Head of caudate nucleus (tissue), 42 donors: ENCODE results near the gene RCSD1.
A peak's percentile ranks its signal among the peaks of the same experiment; 100 is the strongest.

Experiments
- DNase-seq, 42 donors: peaks; one replicate each; pipeline versions ENCODE4 v3.0.0 to v3.0.0-alpha.2; 2020 to 2021; ENCODE audit warnings: mixed read lengths in 7 of 42
- intact Hi-C: fragments of 100-400 bp; cut with DNase I; formaldehyde crosslinking; loops from one replicate; pipeline ENCODE4 v1.15.0; 2022

Gene RCSD1

DNA sequence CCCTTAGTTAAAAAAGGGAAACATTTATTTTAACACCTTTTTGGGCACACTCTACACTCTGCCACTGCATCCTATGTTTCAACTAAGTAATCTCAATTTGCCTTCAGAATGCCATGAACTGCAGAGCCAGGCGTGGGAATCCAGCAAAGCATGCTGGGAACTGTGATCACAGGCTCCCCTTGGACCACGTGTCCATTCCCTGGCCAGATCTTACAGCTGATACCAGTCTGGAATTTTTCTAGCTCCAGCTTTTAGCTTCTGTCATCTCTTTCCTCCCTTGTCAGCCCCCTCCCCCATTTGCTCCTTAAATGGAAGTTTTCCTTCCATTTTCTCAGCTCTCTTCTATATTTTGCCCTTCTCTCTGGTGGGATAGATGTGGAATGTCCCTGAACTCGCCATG, 29.4 kb downstream of the RCSD1 start:
- intact Hi-C loops: no loop called here
- no peak for DNase-seq

DNA sequence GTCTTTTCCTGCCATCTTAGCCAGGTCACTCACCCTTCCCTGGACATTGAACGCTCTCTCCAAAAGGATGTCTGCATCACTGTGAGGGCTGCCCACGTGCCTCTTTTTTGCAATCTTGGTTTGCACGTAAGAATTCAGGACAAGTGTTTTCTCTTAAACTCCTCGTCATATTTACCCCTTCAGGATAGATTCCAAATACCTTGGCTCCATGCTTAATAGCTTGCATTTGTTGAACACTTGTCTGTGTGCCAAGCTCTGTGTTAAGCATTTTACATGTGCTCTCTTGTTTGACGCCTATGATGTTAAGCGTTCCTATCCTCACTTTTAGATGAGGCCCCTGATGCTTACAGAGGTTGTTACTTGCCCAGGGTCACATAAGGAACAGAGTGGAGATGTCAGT, 29.8 kb downstream of the RCSD1 start:
- no peak for DNase-seq
- intact Hi-C loops: no loop called here

DNA sequence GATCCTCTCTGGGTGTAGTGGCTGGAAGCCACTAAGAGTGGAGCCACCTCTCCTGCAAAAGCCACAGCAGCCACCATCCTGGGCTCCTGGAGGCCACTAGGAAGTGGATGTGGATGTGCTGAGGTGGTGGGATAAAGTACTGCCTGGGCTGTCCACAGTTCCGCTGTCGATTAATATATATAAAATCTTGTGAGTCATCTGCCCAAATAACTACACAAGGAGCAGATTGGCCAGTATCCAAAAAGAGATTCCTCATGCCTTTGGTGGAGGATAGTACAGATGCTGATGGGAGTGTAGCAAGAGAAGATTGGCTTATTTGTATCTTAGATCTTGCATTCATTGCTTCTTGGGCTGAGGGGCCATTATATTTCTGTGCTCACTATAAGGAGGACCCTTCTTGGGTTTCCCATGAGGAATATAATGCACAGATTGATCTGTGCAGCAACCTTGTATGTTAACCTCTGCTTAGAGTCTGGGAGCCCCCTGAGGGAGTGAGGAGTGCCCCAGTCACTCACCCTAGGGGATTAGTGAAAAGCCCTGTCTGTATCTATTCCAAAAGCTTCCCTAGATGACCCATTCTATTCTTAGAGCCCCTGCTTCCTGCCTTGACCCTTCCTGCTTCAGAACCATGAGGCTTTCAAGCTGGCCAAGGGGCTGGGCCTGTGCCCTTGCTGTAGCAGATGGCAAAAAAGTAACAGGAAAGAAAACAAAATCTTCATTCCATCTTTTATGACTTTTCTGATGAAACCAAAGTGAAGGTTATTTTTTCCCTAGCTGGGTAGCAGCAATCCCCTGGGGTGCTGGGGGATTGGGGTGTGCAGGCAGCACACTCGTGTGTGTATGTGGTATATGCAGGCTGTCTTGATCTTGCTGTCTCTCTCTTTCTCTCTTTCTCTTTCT, 31.7 kb downstream of the RCSD1 start:
- no peak for DNase-seq
- intact Hi-C loops: no loop called here

GRCh38 chr1:167663002-167663772, 33.2 kb downstream of the RCSD1 start:
- no peak for DNase-seq
- intact Hi-C loops: no loop called here

GRCh38 chr1:167665469-167665868, 35.4 kb downstream of the RCSD1 start:
- intact Hi-C loops: no loop called here
- DNase-seq: no peak

GRCh38 chr1:167666416-167666815, 36.4 kb downstream of the RCSD1 start:
- intact Hi-C loops: no loop called here
- DNase-seq: no peak

DNA sequence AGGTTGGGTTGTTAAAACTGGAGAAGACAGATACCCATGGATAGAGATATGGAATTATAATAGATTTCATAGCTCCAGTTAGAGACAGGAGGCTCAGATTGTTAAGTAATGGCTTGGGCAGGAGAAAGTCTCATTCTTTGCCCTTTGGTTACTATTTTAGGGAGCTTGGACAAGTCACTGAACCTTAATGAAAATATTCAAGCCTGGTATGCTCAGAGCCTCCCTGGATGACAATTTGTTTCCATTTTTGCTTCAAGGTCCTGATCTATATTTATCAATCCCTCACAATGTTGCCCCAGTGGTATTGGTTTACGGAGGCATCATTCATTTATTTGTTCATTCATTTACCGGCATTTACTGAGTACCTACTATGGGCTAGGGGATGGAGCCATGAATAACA, 37.5 kb downstream of the RCSD1 start:
- intact Hi-C loops: no loop called here
- DNase-seq: no peak

GRCh38 chr1:167668108-167668507, 38.1 kb downstream of the RCSD1 start:
- DNase-seq: no peak
- intact Hi-C loops: no loop called here

- intact Hi-C loops: no loop called here
- DNase-seq: no peak
These were observed 39.4 kb downstream of the RCSD1 start for GRCh38 chr1:167669209-167670124.

- DNase-seq: no peak
- intact Hi-C loops: no loop called here
These were observed 40.5 kb downstream of the RCSD1 start for GRCh38 chr1:167670563-167670962.

- intact Hi-C loops: no loop called here
- DNase-seq: no peak
These were observed 41.9 kb downstream of the RCSD1 start for GRCh38 chr1:167671727-167672511.

DNA sequence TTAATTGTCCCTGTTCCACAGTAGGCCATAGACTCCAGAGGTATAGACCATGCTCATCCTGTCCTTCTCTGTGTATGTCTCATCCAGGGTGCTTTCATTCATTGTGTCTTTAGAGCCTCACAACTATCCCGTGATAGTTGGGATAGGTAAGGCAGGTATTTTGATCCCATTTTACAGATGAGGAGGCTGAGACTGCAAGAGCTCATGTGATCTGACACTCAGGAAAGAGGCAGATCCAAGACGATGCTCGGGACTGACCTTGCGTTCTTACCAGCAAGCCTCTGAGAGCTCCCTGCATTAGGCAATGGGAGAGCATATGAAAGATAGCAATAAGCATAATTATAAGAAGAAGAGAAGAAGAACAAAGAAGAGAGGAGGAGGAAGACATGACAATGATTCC, 42.8 kb downstream of the RCSD1 start:
- intact Hi-C loops: no loop called here
- DNase-seq: no peak

- no peak for DNase-seq
These were observed 43.2 kb downstream of the RCSD1 start for GRCh38 chr1:167673265-167673664.

DNA sequence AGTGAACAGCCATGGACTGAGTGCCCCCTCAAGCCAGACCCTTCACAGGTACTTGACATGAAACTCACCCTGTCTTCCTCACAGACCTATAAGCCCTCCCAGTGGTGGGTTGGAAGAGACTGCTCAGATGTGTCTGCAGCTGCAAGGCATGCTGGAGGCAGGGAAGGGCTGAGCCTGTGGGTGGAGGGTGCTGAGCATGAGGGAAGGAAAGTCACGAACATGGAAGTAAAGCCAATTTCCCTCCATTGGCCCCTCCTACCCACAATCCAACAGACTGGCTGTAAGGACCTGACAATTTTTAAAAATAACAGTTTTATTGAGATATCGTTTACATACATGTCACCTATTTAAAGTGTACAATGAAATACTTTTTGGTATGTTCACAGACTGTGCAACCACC, 44.1 kb downstream of the RCSD1 start:
- intact Hi-C loops: no loop called here
- peak in 6 of 42 donors; percentile 32 to 50 (median 42) for DNase-seq

More at GRCh38 chr1:167673265-167673664, 43.2 kb downstream of the RCSD1 start:
- intact Hi-C loops: no loop called here

GRCh38 chr1:167675440-167675839, 45.4 kb downstream of the RCSD1 start:
- intact Hi-C loops: no loop called here
- DNase-seq: no peak

GRCh38 chr1:167676205-167676915, 46.3 kb downstream of the RCSD1 start:
- DNase-seq: no peak

DNA sequence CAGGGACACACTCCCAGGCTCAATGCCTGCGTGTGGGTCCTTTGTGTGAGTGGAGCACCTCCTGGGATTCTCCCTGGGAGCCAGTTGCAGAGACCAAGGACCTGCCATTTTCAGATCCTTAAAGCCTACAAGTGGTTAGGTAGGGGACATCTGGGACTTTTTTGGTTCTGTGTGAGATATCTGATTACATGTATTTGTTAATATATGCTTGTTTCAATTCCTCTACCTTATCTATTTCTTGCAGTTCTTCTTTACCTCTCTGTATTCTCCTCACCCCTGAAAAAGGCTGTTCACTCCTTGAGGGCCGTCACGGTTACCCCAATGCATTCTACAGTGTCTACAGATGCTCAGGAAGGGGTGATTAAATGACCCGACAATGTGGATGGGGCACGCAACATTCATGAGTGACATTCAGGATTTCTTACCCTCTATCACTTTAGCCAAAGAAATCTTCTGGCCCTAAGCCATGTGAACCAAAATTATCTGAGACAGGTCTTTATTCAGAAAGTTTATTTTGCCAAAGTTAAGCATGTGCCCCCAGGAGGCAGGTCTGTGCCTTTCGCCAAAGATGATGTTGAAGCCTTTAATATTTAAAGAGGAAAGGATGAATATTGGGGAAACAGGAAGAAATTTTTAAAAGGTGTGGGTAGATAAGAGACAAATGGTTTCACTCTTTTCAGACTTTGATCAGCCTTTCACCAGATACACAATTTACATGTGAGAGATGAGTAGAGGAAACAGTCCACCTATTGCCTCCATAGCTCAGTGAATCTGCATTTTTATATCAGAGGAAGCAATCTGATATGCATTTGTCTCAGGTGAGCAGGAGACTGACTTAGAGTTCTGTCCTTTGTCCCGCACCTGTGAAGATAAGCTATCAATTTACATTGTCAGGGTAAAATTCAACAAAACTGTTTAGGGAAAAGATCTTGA, 47.1 kb downstream of the RCSD1 start:
- DNase-seq: no peak
- intact Hi-C loops: no loop called here

More at GRCh38 chr1:167676205-167676915, 46.3 kb downstream of the RCSD1 start:
- intact Hi-C loops: no loop called here
